NCI-H2171 (cell line): ENCODE results near the gene ZFYVE27.

ENCODE experiments used
- DNase-seq: peaks from one replicate; lab custom pipeline; 2025; lab: John Stamatoyannopoulos, UW

The ZFYVE27 gene

DNA sequence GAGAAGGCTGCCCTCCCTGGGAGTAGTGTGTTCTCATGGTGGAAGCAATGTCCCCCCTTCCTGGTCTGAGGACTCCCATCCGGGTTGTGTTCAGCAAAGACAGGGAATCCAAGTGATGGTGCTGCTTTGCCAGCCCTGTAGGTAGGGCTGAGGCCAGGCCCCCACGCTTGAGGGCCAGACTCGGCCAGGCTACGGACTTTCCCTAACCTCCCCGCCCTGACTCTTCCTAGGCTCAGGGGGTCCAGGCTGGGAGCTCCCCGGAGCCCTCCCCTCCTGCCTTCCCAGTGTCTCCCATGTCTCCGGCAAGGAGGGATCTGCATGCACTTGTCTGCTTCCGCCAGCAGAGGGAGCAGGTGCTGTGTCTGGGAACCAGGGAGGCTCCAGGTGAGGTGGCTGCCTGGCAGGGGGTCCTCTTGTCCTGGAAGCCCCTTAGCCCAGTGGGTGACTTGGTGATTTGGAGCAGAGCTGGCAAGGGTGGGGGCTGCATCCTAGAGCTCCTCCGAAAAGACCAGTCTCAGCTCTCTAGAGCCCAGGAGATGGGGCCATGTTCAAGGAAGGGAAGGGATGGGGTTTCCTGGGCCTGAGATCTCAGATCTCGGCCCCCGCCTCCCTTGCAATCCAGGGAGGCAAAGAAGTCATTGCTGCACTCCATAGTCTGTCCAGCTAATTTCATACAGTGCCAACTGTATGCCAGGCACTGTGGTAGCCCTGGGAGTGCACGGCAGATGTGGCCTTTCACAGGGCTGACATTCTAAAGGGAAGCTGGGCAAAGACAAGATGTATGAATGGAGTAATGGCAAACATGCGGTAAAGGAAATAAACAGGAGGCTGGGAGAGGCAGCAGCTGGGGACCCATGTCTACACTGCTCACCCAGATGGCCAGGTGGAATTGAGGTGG, 55.1 kb downstream of the ZFYVE27 start:
- peak; percentile 12 for DNase-seq

DNA sequence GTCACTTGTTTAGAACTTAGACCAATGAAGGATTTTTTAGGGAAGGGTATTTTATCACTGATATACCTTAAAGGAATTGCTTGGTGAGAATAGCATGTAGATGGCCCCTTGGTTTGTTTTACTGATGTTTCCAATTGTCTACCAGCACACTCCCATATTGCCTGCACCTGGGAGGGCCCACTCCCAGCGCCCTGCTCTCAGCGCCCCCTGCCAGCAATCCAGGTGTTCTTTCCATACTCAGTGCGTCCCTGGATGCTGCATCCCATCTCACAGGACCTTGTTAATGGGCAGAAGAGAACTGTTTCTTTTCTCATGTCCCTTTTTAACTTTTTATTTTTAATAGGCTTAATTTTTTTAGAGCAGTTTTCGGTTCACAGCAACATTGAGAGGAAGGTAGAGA, 59.0 kb downstream of the ZFYVE27 start:
- DNase-seq, result no peak

DNA sequence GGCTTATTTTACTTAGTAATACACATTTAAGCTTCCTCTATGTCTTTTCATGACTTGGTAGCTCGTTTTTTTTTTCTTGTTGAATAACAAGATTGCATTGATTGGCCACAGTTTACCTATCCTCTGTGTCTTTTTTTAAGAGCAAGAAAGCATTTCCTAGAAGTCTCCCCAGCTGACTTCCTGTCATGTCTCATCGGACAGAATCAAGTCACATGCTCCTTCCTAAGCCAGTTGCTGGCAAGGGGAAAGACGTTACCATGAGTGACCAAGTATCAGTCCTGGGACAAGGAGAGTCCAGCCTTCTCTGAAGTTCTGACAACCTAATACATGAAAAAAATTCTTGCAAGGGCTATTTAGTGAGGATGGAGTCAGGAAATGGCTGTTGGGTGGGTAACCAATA, 59.7 kb downstream of the ZFYVE27 start:
- DNase-seq, result no peak

DNA sequence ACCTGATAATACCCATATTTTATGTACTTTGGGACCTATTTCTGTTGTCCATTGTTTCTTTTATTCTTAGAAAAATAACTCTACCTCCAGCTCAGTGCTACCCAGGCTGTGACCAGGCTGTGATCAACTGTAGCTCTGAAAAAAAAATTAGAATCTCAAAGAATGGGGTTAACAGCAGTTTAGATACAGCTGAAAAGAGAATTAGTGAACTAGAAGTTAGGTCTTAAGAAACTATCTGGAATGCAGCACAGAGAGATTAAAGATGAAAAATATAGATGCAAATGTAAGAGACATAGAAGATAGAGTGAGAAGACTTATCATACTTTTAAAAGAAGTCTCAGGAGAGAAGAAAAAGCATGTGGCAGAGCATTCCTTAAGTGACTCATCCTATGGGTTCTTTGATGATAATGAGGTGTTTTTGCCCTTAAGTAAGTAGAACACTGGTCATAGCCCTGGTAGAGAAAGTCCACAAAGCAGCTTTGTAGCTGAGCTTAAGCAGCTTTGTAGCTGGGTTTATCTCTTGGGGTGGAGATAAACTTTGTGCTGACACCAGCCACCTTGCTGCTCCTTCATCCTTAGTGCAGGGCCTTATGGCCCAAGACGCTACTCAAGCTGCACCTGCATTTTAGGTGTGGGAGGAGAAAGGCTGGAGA, 62.2 kb downstream of the ZFYVE27 start:
- no peak for DNase-seq

DNA sequence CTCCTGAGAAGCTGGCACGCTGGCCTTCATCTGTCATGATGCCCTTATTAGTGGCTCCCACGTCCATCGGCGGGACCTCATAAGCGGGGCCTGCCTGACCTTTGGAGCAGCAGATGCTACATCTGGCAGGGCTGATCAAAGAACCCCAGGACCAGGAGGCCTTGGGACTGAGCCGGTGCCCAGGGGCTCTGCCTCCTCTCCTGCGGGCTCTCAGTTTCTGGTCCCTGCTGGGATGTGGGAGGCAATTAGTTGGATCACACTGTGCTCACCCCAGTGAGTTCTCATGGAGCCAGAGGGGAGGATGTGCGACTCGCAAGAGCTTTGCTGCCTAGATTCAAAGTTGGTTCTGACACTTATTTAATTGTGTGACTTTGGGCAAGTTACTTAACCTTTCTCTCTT, 63.5 kb downstream of the ZFYVE27 start:
- DNase-seq, result no peak

DNA sequence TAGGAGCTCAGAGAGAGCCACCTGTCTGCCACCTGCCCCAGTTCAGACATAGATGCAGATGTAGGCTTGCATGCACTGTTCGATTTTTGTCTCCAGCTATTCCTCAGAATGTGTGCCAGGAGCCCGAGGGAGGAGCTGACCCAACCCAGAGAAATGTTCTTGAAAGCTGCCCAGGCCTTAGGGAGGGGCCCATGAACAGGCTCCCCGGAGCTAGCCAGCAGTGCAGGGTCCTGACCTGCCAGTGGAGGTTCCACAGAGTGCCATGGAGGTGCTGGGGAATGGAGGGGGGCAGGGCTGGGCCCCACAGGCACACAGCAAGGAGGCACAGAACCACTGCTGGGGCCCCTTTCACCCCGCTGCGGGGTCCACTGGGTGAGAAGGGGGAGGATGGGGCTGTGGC, 64.5 kb downstream of the ZFYVE27 start:
- DNase-seq, result no peak

DNA sequence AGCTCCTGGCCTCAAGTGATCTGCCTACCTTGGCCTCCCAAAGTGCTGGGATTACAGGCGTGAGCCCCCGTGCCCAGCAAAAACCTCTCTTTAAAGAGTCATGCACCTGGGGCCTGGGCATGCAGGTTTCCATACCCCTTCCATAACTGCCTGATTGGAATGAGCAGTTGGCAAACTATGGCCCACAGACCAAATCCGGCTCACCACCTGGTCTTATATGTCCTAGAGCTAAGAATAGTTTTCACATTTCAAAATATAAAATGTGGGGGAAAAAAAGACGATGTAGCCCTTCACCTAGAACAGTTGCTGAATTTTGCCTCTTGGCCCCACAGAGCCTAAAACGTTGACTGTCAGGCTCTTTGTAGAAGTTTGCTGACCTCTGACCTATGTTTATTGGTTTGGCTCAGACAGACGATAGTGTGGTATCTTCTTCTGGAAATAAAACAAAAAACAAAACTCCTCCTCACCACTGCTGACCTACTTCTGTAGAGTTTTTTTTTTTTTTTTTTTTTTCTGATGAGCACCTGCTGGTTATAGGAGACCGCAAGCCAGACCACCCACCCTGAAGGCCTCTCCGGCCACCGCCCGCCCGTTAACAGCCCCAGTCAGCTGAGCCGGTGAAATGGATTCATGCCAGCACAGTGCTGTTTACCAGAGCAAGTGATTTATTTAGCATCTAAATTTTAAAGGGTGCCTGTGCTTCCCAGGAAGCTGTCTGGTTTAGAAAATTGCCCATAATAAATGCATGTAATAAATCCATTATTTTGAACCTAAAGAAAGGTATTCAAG, 68.4 kb downstream of the ZFYVE27 start:
- no peak for DNase-seq

DNA sequence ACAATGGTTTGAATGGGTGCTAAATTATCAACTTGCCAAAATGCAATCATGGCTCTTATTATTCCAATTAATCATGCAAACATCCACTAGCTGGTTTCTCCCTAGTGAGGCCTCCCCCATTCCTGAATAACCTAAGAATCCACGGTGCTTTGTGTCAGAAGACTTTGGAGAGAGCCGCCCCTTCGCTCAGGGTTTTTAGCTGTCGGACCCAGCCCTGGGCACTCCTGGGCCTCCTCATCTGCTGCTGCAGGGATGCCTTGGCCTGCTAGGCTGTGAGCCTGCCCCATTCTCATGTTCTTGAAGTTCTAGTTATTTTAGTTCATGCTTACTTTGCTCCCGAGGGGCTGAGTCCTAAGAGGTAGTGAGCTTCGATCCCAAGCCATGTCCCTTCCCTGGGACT, 69.0 kb downstream of the ZFYVE27 start:
- no peak for DNase-seq

DNA sequence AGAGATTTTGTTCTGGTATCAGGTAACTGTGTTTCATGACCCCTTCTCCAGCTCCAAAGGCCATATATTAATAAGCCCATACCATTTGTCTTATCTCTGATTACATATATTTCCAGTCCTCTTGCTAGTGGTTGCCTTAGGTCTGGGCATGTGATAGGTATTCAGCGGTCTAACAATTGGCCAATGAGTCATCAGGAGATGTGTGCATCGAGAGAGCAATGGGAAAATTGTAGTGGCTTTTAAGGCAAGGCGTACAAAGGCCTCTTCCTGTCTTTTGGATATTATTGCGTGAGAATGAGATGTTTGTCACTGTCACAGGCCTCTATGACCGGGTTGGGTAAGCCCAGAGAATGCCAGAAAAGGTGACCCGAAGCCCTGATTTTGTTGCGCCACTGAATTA, 73.5 kb downstream of the ZFYVE27 start:
- no peak for DNase-seq
